GM19035 (cell line): Measurements from ENCODE around the gene RGSL1.

Source experiments
- ATAC-seq: cut with Tn5 transposase; IDR thresholded peaks from one replicate; pipeline ENCODE4 v1.9.1; 2021; ENCODE audit not compliant: unreplicated experiment

RGSL1 gene

DNA sequence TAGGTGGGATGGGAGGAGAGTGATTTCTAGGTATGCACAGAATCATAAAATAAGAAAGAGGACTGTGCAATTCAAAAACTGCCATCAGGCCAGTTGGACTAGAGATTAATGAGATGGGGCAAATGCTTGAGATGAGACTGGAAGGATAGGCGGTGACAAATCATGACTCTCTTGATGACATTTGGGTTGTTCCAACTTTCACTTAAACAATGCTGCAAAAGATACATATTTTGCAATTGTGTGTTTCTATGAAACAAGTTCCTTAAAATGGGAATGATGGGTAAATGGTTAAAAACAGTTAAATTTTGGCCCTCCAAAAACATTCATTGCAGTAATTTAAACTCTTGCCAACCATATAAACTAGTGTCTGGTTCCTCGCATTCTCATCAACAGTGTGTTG lies 84.0 kb downstream of the RGSL1 start:
- no peak for ATAC-seq

DNA sequence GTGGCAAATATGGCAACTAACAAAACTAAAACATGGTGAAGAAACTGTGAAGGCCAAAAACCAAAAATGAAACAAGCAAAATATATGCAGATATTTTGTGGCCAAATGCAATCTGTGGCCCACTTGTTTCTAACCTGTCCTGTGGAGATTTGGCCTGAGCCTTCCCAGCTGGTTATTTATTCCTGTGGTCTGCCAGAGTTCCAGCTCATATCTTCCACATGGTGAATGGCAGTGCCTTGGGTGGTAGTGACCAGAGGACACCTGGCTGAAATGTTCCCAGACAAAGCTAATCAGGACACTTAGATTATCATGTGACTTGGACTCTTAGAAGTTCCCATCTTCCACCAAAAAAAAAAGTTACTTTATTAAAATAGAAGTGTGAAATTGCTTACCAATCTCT lies 99.4 kb downstream of the RGSL1 start:
- ATAC-seq = no peak

DNA sequence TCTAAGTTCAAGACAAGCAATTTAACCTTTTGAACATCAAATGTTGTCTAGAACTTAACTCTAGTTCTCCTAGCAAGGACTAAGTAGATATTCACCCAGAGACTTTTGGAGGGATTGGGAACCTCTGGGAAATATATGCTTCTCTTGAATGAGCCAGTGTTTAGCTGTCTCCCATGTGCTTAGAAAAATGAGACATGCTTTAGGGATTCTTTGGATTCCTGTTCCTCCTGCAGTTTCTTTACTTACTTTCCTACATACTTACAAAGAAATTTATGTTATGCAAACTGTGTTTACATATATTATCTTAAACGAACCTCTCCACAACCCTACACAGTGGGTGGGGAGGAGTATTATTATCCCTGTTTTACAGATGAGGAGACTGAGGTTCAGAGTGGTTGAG lies 99.9 kb downstream of the RGSL1 start:
- ATAC-seq = no peak

DNA sequence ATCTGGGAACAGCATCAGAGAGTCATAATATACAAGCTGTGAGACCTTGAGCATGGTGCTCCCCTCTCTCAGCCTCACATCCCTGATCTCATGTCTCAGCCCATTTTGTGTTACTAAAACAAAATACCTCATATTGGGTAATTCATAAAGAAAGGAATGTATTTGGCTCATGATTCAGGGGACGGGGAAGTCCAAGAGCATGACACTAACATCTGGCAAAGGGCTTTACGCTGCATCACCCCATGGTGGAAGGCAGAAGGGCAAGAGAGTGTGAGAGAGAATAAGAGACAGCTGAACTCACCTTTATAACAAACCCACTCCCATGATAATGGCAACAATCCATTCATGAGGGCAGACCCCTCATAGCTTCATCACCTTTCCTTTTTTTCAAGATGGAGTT lies 102.6 kb downstream of the RGSL1 start:
- ATAC-seq = no peak

DNA sequence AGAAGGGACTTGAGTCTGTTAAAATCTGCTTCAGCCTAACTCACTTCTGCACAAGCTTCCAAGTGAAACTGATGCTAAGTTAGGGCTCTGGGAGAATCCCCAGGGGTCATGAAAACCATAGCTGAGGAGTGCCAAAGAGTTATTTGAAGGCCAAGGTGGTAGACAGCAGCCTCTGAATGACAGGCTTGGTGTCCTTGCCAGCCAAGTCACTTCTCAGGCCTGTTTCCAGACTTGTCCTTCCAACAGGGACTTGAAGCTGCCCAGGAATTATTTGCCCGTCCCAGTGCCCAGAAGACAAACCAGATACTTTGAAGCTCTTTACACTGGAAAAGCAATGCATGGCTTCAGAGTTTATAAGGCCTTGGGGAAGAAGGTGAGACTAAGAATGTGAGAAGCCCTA lies 105.5 kb downstream of the RGSL1 start:
- no peak for ATAC-seq

DNA sequence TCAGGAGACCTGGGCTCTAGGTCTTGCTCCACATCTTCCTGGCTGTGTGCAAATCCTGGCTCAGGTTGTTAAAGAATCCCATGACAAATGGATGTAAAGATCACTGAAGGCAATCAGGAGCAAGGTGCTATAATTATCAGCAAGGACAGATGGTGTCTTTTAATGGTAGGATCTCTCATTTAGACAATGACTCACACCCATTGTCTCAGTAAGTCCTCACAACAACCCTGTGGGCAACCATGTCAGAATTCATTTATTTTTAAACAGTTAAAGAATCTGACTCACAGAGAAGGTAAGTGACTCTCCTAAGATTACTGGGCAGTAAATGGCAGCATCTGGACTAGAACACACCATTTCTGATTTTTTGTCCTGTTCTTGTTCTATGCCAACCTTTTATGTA lies 106.3 kb downstream of the RGSL1 start:
- no peak for ATAC-seq

DNA sequence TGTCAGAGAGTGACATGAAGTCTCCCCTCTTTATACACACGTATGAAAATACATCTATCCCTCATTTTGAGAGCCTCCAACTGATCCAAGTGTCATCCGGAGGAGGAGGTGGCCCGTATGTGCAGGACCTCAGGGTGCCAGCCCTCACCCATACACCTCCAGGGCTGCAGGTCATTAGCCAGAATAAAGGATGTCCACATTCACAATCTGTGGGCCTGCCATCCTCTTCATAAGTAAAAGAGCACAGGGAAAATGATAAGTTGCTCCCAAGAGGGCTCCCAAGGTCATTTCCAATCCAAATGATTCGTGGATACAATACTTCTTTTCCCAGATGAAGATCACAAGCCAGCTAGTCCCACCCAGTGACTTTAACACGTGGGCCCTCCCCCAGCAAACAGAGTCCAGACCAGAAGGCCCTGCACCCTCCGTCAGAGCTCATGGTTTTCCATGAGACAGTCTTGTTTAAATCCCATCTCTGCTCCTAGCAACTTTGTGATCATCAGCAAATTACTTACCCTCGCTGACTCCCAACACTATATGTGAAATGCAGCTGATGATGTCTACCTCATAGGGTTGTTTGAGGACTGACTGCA lies 110.5 kb downstream of the RGSL1 start:
- no peak for ATAC-seq

DNA sequence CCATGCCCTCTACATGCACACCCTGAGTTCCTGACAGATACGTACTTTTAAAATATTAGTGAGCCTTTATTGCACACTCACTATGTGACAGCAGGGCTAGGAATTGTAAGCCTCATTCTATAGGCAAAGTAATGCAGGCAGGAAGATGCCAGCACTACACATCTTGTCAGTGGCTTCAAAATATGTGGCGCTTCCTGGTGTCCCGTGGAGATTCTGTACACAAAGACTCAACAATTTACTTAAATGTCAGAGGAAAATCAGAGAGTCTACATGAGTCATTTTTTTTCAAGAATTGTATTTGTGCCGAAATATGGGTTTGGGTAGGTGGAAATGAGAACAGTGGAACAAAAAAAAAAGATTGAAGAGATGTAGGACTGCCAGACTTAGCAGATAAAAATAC lies 111.5 kb downstream of the RGSL1 start:
- ATAC-seq = no peak

DNA sequence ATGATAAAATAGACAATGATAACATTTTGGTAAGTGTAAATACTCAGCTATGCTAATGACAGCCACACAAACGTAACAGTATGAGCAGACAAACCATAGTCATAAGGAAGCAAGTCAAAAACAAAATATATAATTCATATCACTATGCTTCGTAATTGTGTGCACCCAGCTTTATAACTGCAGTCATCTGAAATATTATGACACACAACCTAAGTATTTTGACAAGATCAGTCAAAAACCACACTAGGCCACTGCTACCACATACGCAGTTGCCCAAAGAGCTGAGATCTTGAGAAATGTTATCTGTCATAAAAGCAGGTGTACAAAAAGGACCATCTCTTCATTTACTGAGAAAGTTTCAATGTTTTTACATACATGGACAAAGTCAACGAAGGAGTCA lies 113.1 kb downstream of the RGSL1 start:
- ATAC-seq = no peak

DNA sequence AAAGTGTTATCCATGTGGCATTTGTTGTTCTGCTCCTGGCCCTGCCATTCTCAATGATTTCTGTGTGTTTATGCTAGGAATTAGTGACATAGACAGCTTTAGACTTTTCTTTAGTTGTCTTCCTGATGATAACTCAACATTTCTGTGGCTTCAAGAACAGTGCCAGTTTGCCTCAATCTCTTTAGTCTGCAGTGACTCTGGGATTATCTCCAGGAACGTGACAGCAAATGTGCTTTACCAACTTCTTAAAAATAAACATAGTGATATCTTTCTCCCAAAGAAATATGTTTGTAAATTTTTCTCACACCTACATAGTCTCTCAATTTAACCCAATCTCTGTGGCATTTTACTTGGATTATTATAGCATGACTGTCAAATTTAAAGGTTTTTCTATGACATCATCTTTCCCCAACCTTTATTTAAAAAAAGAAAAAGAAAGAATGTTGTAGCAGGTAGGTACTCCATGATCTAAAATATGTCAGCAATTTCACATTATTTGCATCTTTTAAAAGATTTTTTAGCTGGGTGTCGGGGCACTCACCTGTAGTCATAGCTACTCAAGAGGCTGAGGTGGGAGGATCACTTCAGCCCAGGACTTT lies 114.6 kb downstream of the RGSL1 start:
- ATAC-seq = no peak

DNA sequence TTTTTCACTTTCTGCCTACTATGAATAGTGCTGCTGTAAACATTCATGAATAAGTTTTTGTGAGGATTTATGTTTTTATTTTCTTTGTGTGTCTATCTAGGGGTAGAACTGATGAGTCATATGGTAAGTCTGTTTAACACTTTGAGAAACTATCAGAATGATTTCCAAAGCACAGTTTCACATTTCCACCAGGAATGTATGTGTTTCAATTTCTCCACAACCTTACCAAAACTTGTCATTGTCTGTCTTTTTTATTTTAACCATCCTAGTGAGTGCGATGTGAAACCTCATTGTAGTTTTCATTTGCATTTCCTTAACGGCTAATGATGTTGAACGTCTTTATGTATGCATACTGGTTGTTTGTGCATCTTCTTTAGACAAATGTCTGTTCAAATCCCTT lies 115.6 kb downstream of the RGSL1 start:
- ATAC-seq = no peak

DNA sequence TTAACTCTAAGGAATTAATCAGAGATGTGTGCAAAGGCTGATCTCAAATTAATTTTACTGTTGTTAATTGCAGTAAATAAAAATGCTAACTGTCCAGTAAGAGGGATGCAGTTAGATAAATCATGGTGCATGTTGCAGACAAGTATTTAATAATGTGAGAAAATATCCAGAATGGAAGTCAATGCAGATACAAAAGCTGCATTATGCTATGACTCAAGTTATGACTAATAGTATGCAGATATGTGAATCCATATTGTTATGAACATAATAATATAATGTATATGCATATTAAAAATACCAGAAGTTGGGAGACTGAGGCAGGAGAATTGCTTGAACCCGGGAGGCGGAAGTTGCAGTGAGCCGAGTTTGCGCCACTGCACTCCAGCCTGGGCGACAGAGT lies 117.7 kb downstream of the RGSL1 start:
- no peak for ATAC-seq

DNA sequence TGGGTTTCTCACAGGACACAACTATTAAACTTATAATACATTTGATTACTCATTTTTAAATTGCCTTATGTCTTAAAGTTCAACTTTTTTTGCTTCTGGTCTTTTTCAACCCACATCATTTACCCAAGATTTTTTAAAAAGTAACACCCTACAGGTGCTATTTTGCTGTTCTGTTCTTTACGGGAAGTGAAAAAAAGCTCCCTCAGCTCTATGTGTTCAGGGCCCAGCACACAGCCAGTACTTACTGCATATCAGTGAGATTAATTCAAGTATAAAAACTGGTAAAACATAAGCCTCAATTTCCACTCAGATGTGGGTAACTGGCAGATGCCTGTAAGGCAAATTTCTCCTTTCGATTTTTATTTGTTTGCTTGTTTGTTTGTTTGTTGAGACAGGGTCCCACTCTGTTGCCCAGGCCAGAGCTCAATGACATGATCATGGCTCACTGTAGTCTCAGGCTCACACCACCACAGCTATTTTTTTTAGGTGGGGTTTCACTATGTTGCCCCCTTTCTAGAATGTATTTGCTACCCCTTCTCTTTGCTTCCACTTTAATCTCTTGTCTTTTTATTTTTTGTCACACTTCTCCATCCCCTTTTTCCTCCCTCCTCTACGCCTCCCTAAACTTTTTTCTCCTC lies 118.8 kb downstream of the RGSL1 start:
- ATAC-seq = peak; percentile 61

DNA sequence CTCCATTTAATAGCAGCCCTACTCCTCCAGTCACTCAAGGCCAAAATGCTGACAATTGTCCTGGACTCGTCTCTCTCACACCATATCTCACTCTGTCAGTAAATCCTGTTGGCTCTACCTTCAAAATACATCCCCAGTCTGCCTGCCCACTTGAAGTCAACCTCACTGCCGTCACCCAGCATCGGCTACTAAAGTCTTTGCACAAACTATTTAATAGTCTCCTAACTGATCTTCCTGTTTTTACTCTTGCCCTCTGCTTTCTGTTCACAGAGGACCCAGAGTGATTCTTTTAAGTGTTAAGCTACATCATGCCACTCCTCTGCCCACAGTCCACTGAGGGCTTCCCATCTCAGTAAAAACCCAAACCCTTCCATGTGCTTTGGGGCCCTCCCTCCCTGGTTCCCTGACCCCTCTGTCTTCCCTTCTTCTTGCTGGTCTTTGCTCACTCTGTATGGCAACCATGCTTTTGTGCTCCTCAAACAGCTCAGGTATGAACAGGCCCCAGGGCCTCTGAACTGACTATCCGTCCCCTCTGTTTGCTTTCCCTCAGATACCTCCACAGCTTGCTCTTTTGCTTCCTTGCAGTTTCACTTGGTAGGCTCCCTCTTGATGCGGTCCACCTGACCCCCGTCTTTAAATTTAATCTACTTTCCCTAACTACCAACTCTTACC lies 120.1 kb downstream of the RGSL1 start:
- no peak for ATAC-seq

DNA sequence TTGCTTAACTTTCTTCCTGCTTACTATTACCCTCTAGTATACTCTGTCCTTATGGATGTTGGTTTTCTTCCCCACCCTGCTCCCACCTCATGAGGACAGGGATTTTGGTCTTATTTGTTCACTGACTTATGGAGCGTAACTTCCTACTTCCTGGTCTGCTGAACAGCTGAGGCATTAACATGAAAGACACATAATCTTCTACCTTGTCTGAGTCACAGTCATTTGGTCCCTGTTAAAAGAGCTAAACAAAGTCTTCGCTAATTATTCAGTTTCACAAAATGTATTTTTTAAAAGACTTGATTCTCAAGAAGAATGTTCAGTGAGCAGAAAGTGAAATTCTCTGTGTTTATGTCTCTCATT lies 120.6 kb downstream of the RGSL1 start:
- ATAC-seq = no peak

DNA sequence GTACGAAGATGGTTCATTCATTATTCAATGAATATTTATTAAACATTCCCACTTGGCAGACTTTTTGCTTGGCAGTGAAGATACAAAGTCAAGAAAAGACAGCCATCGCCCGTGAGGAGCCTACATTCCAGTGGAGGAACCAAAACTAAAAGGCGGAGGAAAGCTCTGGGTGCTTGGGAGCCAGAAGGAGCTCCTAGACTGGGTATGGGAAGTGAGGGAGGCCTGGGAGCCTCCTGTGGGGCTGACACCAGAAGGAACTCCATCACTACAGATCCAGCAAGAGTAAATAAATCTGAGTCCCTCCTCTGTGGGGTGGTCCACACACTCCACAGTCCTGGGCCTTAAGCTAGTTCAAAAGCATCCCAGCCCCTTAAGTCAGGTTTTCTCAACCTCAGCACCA lies 124.2 kb downstream of the RGSL1 start:
- ATAC-seq = no peak

DNA sequence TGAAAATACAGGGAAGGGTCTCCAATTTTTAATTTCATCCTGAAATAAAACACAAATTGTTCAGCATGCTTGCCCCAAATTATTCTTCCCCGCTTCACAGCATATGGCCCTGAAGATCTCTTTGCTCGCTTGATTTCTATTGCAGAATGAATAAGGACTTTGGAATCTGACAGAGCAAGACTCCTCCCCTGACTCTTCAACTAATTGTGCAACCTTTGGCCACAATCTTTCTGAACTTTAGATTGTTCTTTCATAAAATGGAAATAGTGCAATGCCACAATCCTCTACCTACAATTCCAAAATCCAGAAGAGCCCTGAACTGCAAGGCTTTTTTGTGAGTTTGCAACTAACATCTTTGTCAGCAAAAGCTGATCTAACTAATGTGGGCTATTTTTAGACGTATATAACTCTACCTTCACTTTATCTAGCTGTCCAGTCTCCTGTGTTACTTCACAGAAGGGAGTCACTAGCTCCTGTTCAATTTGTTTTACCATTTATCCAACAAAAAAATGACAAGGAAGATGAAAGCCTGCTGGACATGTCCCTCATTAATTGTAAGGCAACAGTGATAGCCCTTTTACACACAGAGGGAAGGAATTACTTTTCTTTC lies 125.7 kb downstream of the RGSL1 start:
- no peak for ATAC-seq

DNA sequence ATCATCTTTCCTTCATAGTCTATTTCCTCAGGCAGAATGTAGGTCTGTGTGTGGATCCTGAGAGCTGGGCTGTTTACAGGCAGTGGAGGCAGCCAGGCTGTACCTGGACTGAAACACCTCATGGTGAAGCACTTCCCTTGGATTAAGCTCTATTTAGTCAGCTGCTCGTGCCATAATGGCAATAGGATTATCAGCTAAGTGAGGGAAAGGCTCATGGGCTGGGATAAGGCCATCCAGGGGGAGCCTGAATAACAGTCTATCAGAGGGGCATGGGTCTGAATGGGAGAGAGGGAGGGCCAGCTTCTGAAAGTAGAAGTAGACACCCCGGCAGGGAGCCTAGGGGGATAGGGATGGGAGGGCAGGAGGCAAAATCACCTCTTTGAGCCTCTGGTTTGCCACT lies 130.8 kb downstream of the RGSL1 start:
- no peak for ATAC-seq

DNA sequence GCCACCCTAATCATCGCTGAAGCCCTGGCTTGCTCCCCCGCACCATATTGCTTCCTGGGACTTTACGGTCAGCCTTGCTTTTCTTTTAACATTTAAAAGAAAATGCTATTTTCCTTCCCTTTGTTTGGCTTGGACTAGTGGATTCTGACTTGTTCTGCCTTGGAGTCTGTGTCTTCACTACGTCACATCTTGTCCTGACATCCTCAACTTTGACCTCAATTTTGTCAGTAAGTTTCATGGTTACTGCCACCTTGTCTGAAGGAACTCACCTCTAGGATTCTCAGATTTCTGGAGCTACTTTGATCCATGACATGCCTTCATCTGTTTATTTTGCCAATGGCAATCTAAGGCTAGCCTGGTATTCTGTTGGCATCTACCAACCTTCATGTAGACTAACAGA lies 134.8 kb downstream of the RGSL1 start:
- ATAC-seq = no peak

DNA sequence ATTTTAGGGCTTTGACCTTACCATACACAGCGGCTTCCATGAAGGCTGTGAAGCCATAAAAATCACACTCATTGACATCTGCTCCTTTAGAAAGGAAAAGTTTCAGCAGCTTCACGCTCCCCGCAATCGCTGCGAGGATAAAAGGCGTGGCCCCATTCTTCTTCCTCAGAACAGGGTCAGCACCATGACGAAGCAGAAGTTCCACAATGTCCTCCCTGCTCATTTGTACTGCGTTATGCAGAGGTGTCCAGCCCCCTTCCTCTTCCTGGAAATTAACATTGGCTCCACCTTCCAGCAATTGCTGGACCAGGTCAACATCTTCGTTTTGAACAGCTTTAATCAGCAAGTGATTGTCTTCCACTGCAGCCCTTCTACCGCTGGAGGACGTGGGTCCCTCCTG lies 136.4 kb downstream of the RGSL1 start:
- ATAC-seq = no peak

DNA sequence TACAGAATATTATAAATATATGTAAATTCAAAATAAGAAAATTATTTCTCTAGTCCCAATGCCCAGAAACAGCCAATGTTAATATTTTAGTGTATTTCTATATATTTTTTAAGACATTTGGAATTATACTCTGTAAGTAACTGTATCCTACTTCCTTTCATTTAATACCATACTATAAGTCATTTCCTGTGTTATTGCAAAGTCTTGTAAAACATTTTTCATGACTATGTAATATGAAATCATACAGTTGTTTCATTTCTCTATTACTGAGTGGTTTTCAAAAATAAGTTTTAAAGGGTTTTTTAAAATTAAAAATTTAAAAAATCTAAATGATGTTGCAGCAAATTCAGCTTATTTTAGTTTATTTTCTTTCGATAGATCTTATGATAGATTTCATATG lies 137.1 kb downstream of the RGSL1 start:
- ATAC-seq = no peak
